GM21786 (cell line): ENCODE results near the gene EYS.
"Not testable (repeated sequence)": the region's sequence is repeated elsewhere in the genome, so short reads cannot be mapped to it uniquely, and the experiment has no call there.

Source experiments
- ATAC-seq: cut with Tn5 transposase; IDR thresholded peaks from one replicate; pipeline ENCODE4 v1.9.1; 2021; ENCODE audit not compliant: unreplicated experiment

The EYS gene

DNA sequence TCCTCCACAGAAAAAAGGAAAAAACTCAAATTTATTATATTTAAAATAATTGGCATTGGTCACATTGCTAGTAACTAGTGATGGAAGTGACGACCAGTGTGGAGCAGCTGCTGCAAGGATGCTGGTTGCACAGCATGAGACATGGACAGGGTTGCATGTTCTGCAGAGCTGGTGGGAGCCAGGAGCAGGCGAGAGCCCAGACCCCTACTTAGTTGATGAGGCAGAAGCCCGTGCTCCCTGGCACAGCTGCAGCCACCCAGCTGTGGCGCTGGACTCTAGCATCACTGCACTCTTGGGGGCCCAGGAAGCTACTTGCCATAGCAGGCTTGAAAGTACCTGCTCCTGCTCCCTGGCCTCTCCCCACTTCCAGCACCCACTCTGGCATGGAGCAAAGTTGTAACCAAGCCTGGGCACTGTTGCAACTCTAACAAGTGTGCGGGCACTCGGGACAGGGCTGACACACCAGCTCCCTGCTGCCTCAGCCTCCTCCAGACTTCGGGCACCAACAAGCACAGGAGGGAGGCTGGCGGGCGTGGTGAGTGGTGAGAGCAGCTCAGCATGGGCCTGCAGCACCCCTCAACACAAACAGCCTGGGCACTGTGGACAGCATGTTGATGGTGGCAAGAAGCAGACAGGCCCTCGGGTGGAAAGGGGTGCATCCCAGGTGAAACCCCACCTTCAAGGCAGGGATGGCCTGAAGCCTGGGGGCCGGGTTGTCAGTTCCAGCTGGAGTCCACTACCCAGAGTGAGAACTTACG lies 69.6 kb downstream of the EYS start:
- no peak for ATAC-seq

DNA sequence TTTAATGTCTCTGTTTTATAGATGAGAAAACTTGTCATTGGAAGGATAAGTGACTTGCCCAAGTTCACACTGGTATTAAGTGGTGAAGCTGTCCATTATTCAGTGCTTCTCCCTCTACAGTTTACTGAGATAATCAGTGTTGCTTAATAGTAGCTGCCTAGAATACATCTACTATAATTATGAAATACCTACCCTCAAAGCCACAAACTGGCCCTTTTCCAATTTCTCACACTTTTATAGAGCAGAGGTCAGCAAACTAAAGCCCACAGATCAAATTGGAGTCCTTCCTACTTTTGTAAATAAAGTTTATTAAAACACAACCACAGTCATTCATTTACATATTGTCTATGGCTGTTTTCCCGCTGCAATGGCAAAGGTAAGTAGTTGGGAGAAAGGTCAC lies 73.5 kb downstream of the EYS start:
- no peak for ATAC-seq

DNA sequence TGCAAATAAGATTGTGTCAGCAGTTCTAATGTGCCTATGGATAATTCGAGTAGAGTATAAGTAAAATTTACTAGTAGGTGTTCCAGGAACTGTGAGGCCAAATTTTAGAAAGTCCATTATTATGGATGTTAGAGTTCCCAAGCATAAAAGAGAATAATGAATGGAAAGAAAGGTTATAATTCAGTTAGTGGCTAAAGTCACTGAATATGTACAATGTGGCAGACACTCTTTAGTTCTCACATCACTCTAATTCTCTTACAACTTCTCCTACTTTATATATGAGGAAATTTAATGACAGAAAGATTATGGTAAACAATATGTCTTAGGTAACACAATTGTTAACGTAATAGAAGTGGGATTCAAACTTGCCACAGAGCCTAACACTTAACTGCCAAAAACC lies 75.3 kb downstream of the EYS start:
- ATAC-seq, result no peak

DNA sequence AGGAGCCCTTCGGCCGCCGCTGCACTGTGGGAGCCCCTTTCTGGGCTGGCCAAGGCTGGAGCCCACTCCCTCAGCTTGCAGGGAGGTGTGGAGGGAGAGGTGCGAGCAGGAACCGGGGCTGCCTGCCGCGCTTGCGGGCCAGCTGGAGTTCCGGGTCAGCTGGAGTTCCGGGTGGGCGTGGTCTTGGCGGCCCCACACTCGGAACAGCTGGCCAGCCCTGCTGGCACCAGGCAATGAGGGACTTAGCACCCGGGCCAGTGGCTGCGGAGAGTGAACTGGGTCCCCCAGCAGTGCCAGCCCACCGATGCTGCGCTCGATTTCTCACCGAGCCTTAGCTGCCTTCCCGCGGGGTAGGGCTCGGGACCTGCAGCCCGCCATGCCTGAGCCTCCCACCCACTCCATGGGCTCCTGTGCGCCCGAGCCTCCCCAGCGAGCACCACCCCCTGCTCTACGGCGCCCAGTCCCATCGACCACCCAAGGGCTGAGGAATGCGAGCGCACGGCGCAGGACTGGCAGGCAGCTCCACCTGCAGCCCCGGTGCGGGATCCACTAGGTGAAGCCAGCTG lies 79.5 kb downstream of the EYS start:
- not testable (repeated sequence) for ATAC-seq

DNA sequence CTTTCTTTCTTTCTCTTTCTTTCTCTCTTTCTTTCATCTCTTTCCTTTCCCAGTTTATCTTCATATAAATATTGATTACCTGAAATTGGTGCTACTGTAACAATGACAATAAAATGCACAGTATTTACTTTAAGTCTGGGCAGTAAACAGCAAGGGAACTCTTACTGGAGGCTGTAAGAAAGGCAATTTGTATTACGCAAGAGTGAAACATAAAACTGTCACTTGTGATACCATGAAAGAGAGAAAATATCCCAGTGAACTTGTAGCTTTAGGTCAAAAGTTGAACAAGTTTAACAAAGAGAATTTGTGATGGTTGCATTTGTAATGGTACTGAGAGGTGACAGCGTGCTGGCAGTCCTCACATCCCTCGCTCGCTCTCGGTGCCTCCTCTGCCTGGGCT lies 80.0 kb downstream of the EYS start:
- ATAC-seq, result no peak

DNA sequence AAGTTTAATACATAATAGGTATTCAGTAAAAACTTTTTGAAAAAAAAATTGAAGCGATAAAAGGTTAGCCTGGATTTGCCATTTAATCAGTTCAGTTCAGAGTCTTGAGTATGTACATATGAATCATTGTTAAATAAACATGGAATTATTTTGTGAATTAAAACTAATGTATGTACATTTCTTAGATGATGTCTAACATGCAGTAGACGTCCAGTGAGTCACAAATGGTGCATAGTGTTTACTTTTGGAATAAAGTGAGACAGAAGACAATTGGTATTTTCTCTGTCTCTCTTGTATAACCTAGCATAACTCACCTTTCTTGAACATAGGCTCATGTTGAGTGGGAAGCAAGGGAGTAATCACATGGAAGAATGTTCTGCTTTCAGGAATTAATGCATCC lies 83.5 kb downstream of the EYS start:
- ATAC-seq, result no peak

DNA sequence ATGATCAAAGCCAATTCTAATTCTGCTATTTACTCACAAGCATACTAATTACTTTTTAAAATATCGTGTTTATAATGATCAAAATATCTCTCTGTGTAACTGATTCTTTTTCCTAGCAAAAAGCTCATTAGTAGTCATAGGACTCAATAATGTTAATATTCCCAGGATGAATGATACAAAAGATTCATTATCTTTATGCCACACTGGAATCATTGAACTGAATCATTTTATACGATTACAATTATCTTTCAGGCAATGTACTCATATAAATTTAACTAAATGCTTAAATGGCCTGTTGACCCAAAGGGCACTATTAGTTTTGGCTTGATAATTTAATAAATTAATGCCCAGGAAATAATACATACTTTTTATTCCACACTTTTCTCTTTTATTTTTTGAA lies 96.3 kb downstream of the EYS start:
- no peak for ATAC-seq

DNA sequence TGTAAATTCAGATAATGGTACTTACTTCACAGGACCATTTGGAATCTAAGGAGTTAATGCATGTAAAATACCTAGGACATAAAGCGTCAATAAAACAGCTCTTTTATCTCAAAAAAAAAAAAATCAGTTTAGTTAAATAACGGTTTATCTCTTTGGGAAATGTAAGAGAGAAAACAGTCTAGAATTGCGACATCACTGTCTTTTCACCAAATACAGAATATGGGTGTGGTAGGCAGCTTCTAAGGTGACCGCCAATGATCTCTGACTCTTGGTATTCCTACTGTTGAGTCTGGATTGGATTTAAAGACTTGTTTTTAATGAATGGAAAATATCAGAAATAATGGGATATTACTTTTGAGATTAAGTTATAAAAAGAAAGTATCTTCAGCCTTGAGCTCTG lies 111.5 kb downstream of the EYS start:
- ATAC-seq, result no peak

DNA sequence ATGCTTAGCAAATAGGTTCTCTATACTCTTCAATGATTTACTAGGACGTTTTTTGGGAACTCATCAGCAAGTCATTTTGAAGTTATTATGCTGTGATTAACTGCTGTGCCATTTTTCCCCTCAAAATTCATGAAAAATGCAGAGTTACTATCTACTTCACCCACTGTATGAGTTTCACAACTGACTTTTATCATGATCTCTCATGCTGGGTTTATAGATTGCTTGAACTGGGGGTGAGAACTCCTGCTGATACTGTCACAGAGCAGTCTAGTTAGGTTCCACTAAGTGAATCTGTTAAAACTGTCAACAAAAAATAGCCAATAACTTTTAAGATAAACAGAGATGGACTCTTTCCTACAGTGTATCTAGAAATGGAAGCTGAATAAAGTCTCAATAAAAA lies 136.7 kb downstream of the EYS start:
- ATAC-seq, result no peak

DNA sequence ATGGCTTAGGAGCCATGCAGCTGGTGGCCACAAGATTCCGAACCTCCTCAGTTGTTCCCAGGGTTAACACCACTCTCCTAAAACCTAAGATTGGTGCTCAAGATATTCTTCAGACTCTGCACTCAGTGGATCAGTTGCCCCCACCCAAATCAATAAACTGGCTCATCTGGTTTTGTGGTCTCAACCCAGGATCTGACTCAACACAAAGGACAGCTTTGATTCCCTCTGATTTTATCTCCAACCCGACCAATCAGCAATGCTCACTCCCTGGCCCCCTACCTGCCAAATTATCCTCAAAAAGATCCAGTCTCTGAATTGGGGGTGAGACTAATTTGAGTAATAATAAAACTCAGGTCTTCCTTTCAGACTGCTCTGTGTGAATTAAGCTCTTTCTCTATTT lies 137.5 kb downstream of the EYS start:
- ATAC-seq, result no peak

DNA sequence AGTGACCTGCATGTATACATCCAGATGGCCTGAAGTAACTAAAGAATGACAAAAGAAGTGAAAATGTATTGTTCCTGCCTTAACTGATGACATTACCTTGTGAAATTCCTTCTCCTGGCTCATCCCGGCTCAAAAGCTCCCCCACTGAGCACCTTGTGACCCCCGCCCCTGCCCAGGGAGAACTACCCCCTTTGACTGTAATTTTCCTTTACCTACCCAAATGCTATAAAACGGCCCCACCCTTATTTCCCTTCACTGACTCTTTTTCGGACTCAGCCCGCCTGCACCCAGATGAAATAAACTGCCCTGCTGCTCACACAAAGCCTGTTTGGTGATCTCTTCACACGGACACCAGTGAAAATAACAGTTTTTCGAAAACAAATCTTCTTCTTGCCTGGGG lies 138.0 kb downstream of the EYS start:
- not testable (repeated sequence) for ATAC-seq

DNA sequence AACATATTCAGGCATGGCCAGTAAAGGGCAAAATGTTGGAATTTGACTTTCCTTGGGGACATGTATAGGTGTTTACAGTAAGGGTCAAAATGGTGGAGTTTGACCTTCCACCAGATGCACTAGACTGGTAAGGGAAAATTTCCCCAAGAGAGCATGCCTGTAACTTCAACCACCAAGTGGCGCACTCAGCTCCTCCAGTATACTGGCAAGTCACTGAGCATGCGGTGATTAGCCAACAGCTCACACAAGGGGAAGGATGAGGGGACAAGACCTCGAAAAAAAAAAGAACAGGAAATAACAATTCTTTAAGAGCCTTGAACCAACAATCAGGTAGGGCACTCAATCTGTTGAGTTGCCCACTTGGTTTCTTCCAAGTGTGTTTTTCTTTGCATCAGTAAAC lies 140.9 kb downstream of the EYS start:
- ATAC-seq, result no peak

DNA sequence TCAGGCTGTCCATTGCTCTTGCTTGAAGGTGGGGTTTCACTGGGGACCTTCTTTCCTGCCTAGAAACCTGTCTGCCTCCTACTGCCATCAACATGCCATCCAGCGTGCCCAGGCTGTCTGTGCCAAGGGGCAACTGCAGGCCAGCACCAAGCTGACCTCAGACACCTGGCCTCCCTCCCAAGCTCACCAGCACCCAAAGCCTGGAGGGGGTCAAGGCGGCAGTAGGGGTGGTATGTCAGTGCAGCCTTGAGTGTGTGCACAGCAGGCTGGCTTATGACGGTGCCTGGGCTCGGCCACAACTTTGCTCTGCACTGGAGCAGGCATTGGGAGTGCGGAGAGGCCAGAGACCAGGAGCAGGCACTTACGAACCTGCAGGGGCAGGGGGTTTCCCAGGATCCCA lies 149.0 kb downstream of the EYS start:
- ATAC-seq, result no peak

DNA sequence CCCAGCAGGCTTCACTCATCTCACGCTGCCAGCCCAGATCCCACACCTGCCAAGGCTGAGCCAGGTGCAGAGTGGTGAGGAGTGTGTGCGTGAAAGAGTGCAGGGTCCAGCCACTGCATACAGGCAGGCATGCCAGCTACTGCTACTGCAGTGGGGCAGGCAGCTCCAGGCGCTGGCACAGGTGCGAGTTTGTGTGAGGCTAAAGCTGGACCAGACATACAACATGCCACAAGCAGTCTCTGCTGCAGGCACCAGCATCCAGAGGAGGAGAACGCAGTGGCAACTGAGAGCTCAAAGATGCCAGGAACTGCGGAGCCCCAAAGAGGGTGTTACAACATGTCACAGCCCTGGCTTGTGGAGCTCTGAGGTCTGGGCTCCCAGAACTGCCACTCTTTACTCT lies 149.8 kb downstream of the EYS start:
- ATAC-seq, result no peak

DNA sequence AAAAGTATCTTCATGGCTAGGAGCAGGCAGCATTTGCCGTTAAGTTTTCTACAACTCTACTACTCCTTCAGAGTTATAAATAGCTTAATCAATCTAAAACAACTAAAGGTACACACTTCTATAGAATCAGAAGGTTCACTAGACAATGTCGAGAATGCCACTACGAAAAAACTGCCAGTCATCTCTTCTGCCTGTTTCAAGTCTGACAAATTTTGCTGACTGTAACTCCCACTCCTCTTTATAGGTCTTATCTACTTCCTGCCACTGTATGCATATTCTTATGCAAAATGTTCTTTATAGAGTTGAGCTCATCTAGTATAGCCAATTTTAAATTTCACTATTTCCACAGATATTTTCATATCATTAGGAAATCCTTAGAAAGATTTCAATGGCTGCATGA lies 160.1 kb downstream of the EYS start:
- ATAC-seq, result no peak

DNA sequence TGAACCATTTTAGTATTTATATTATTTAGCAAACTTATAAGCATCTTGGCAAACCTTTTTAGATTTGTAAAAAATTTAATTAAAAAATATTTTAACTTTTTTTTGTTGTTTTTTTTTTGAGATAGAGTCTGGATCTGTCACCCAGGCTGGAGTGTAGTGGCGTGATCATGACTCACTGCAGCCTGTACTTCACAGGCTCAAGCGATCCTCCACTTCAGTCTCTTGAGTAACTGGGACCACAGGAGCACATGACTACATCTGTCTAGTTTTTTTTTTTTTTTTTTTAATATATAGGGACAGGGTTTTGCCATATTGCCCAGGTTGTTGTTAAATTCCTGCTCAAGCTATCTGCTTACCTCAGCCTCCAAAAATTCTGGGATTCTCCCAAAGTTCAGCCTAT lies 161.1 kb downstream of the EYS start:
- ATAC-seq, result no peak

DNA sequence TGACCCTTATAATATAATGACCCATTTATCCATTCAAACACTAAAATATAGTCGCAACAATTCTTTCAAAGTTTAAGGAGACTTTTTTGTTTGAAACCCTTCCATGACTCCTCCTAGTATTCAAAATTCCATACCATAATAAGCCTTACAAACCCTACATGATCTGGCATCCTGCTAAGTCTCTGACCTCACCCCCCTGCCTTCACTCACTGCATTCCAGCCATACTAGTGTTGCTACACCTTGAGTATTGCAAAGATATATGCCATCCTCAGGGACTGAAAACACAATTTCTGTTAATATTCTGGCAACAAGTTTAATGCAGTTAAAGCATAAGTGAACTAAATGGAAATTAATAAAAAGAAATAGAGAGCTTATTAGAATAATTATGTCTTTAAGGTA lies 168.4 kb downstream of the EYS start:
- no peak for ATAC-seq

DNA sequence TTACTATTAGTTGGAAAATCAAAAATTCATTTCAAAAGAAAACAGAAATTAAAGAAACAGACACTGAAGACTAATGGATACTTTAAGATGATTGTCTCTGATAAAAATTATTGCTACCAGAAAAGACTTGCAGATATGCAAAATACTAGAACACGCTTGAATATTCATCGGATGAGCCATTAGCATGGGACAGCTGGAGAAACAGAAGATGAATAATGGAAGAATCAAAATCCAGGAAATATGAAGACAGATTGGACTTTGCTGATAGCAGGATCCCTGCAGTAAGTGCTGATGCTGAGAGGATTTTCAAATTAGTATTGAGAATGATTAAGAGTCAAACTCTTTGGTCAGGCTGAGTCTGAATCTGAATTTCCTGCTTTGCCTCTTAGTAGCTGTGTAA lies 169.4 kb downstream of the EYS start:
- ATAC-seq, result no peak

DNA sequence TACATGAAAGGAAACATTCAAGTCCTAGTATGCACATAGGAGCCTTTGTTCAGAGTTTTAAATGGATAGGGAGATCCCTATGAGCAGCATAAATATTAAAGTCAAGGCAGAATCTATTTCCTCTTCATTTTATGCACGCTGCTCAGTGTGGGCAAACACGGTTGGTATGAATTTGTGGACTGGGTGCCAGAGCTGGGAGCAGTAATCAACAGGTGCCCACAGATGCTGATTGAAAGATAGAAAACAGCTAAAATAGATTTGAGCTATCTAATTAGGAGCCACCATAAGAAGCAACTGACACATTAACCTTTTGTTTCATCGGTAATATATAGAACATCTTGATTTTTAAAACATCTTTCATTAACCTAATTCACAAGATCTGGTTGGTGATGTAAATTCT lies 175.5 kb downstream of the EYS start:
- ATAC-seq, result no peak

DNA sequence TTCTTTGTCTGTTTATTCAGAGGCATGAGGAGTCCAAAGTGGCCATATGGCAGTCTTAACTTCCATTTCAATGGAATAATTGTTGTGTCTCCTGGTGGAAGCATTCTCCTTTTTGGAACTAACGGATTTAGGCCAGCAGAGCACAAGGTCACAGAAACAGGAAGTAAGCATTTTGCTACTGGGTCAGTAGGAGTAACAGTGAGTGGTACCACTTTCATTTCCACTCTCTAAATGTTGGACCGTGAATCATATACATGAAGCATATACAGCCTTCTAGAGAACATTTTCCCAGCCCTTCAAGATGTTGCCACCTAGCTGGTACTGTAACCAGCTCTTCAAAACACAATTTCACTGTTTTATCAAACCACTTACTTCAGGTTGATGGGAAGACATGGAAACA lies 182.8 kb downstream of the EYS start:
- ATAC-seq, result no peak

DNA sequence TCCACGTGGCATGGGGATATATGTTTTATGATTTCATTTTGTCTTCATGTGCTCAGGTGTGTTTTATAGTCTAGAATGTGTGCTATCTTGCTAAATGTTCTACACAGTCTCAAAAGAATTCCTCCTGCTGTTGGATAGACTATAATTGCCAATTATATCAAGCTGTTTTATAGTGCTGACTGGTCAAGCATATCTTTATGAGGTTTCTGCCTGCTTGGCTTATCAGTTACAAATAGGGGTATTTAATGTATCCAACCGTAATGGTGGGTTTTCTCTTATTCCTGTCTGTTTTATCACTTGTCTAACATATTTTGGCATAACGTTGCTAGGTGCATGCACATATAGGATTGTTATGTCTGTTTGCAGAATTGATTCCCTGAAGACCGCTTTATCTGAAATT lies 201.3 kb downstream of the EYS start:
- ATAC-seq, result no peak

DNA sequence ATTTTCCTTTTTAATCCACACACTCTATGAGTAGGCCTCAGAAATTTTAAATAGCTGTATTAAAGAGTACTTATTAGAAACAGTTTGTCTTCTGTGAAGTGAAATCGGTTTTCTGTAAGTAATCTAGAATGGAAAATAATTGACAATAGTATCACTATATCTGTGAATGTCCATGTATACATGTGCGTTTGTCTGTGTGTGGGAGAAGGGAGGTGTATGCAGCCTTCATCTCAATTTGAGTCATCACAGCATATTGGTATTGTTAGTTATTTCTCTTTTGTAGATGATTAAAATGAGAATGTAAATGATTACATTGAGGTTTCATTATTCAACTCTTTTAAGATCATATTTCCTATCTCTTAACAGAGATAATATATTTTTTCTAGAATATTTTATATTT lies 206.0 kb downstream of the EYS start:
- ATAC-seq, result peak; percentile 68

DNA sequence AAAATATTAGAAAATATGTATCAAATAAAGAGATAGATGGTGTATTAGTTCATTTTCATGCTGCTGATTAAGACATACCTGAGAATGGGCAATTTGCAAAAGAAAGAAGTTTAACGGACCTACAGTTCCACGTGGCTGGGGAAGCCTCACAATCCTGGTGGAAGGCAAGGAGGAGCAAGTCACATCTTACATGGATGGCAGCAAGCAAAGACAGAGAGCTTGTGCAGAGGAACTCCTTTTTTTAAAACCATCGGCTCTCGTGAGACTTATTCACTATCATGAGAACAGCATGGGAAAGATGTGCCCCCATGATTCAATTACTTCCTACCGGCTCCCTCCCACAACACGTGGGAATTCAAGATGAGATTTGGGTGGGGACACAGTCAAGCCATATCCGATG lies 223.4 kb downstream of the EYS start:
- ATAC-seq, result not testable (repeated sequence)
